OCI-LY7 (cell line): ENCODE results near the gene TLR6. TPM values are rescaled to one million over a fixed set of nuclear protein-coding genes. Genes with fewer than 3 reads are reported as not detected.
A peak's percentile ranks its signal among the peaks of the same experiment; 100 is the strongest.

ENCODE experiments used
- BruUV-seq: library from RNA; stranded (reverse); fragments of 400-500 nt; replicated peaks from 2 replicates; lab custom pipeline; 2021; lab: Mats Ljungman, UMichigan
- CTCF ChIA-PET: fragments of 300-600 bp; sonication (Branson Sonifier 250); formaldehyde crosslinking; loops from one replicate; lab custom pipeline; 2022; ENCODE audit warnings: antibody characterized with exemption; ENCODE audit not compliant: unreplicated experiment; lab: Charles Lee
- POLR2A ChIA-PET: fragments of 300-600 bp; sonication (Branson Sonifier 250); formaldehyde crosslinking; loops from one replicate; lab custom pipeline; 2022; ENCODE audit warnings: antibody characterized with exemption; lab: Charles Lee
- DNase-seq: peaks from one replicate; pipeline ENCODE4 v3.0.0-alpha.2; 2015; ENCODE audit warnings: low spot score
- H2AFZ ChIP-seq: fragments of 200-600 bp; sonication (generic), shearing (Covaris generic); 2 replicates; pipeline ENCODE4 v1.6.1; 2014; ENCODE audit warnings: mild to moderate bottlenecking, antibody characterized with exemption, low read length, moderate library complexity
- H3K27ac ChIP-seq: fragments of 200-600 bp; sonication (generic); 2 replicates; pipeline ENCODE4 v1.5.1; 2014; ENCODE audit warnings: mixed run types, low read depth, mild to moderate bottlenecking, moderate library complexity, low read length, inconsistent platforms; ENCODE audit not compliant: poor library complexity, severe bottlenecking
- H3K36me3 ChIP-seq: fragments of 200-600 bp; sonication (generic); 2 replicates; pipeline ENCODE4 v1.6.1; 2014; ENCODE audit warnings: mild to moderate bottlenecking, antibody characterized with exemption, low read length, moderate library complexity, mixed read lengths; ENCODE audit not compliant: insufficient read depth
- H3K4me1 ChIP-seq: fragments of 200-600 bp; sonication (generic); 2 replicates; pipeline ENCODE4 v1.5.1; 2014; ENCODE audit warnings: mild to moderate bottlenecking, low read length; ENCODE audit not compliant: insufficient read depth, poor library complexity, severe bottlenecking
- H3K4me2 ChIP-seq: fragments of 200-600 bp; sonication (generic); 2 replicates; pipeline ENCODE4 v1.6.1; 2014; ENCODE audit warnings: mild to moderate bottlenecking, low read length
- H3K4me3 ChIP-seq: fragments of 200-600 bp; sonication (generic); 2 replicates; pipeline ENCODE4 v1.5.1; 2014; ENCODE audit warnings: mild to moderate bottlenecking, low read depth, low read length; ENCODE audit not compliant: poor library complexity, severe bottlenecking
- H3K79me2 ChIP-seq: fragments of 200-600 bp; sonication (generic); 2 replicates; pipeline ENCODE4 v1.6.1; 2016; ENCODE audit warnings: low read depth, mild to moderate bottlenecking, low read length, moderate library complexity, mixed read lengths; ENCODE audit not compliant: insufficient read depth
- H3K9me2 ChIP-seq: fragments of 200-600 bp; sonication (generic); 2 replicates; pipeline ENCODE4 v1.6.1; 2016; ENCODE audit warnings: mild to moderate bottlenecking, low read length, mixed read lengths; ENCODE audit not compliant: insufficient read depth
- H3K9me3 ChIP-seq: fragments of 200-600 bp; sonication (generic); 2 replicates; pipeline ENCODE4 v1.6.1; 2014; ENCODE audit warnings: mild to moderate bottlenecking, mixed run types, low read length, mixed read lengths
- H4K20me1 ChIP-seq: fragments of 200-600 bp; sonication (generic); 2 replicates; pipeline ENCODE4 v1.6.1; 2014; ENCODE audit warnings: mild to moderate bottlenecking, antibody characterized with exemption, low read length, moderate library complexity, mixed read lengths; ENCODE audit not compliant: insufficient read depth
- EZH2phosphoT487 ChIP-seq: fragments of 200-600 bp; sonication (generic); IDR thresholded peaks from 2 replicates; pipeline ENCODE4 v1.6.1; 2018; ENCODE audit warnings: low read depth, borderline replicate concordance, mild to moderate bottlenecking, mixed run types, antibody characterized with exemption, low read length, moderate library complexity, mixed read lengths
- intact Hi-C: fragments of 100-400 bp; cut with micrococcal nuclease; formaldehyde crosslinking; loops from one replicate; pipeline ENCODE4 v1.10.0; 2022; ENCODE audit not compliant: unreplicated experiment
- total RNA-seq, 2 experiments: library from RNA; depleted of rRNA in 1 of 2; stranded (reverse); fragments of >200 nt in 1 of 2; shearing (Covaris generic) in 1 of 2; gene quantifications; 2 replicates each; pipeline ENCODE4 v1.2.3, GENCODE V29; 2014 to 2022
- TF ChIP-seq, protein P1 (sequence below): fragments of 200-600 bp; sonication (generic); conservative IDR thresholded peaks from 2 replicates; pipeline ENCODE4 v1.5.1; 2014; ENCODE audit warnings: mild to moderate bottlenecking, antibody characterized with exemption, low read length, moderate library complexity, mixed read lengths

Gene TLR6
- total RNA-seq, 2 experiments from 2014 or later: 1.5 to 9.2 TPM

DNA sequence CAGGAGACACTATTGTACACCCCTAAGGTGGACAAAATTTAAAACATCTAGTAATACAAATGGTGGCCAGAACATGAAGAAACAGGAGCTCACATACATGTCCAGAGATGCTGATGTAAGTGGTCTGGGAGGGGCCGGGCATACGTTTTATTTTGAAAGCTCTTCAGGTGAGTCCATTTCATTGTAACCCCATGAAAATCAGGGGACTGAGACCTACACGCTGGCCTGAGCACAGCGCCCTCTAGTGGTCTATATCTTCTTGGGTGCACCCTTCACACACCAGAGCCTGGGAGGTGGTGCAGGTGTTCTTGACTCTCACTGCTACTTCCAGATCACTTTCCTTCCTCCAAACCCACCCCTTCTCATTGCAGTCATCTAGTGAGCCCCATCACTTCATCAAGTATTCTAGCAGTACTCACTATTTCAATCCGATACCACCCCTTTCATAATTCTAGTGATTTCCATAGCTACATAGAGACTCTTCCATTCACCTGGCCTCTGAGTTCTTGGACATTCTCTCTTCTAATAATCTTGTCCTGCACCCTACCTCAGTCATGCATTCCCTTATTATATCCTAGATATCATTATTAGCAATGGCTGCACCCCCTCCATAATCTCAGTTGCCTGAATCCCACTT, 4.3 kb upstream of the TLR6 start:
- no peak overlapping the region for H3K4me2 ChIP-seq
- no TSS peak for BruUV-seq
- no peak overlapping the region for H3K27ac ChIP-seq
- DNase-seq: peak; percentile 90
- H3K4me3 ChIP-seq: no peak overlapping the region
- H4K20me1 ChIP-seq: no peaks in the 10 kb centered on the region
- H3K9me3 ChIP-seq: no peaks in the 10 kb centered on the region
- H3K9me2 ChIP-seq: no peaks in the 10 kb centered on the region
- intact Hi-C loops: no loop called here
- ChIA-PET POLR2A (interaction anchor here (0.5 to 2.1 kb wide), 8 partner anchors 26 to 321 kb away, joined by 4 to 8 read pairs (median 5); partner anchors contain the start of gene TLR10), CTCF (interaction anchor here (0.7 to 1.1 kb wide), 7 partner anchors 9 to 274 kb away, joined by 3 to 11 read pairs (median 4); no protein-coding TSS in a partner anchor)
- H3K36me3 ChIP-seq: no peaks in the 10 kb centered on the region
- H2AFZ ChIP-seq: peak overlapping the region; percentile 54; the same call in 1 of the 2 replicates
- peaks cover 37% of the 10 kb centered on the region for H3K4me1 ChIP-seq
- TF ChIP-seq, protein P1, sequence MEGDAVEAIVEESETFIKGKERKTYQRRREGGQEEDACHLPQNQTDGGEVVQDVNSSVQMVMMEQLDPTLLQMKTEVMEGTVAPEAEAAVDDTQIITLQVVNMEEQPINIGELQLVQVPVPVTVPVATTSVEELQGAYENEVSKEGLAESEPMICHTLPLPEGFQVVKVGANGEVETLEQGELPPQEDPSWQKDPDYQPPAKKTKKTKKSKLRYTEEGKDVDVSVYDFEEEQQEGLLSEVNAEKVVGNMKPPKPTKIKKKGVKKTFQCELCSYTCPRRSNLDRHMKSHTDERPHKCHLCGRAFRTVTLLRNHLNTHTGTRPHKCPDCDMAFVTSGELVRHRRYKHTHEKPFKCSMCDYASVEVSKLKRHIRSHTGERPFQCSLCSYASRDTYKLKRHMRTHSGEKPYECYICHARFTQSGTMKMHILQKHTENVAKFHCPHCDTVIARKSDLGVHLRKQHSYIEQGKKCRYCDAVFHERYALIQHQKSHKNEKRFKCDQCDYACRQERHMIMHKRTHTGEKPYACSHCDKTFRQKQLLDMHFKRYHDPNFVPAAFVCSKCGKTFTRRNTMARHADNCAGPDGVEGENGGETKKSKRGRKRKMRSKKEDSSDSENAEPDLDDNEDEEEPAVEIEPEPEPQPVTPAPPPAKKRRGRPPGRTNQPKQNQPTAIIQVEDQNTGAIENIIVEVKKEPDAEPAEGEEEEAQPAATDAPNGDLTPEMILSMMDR: peak; percentile 97
- no peak for TF ChIP-seq EZH2phosphoT487
- peaks cover 1% of the 10 kb centered on the region; the same call in 1 of the 2 replicates for H3K79me2 ChIP-seq

DNA sequence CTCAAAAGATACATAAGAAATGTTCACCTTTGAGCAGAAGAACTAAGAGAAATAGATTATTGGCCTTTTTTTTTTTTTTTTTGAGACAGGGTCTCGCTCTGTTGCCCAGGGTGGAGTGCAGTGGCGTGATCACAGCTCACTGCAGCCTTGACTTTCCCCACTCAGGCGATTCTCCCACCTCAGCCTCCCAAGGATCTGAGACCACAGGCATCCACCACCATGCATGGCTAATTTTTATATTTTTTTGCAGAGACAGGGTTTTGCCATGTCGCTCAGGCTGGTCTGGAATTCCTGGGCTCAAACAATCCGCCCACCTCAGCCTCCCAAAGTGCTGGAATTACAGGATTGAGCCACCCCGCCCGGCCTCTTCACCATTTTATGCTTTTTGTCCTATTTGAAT, 2.9 kb upstream of the TLR6 start:
- Histone ChIP-seq H3K36me3 (no peaks in the 10 kb centered on the region), H3K9me2 (no peaks in the 10 kb centered on the region), H2AFZ (peak overlapping the region; percentile 30; the same call in 1 of the 2 replicates), H3K79me2 (peaks cover 14% of the 10 kb centered on the region; the same call in 1 of the 2 replicates), H3K9me3 (no peaks in the 10 kb centered on the region; the same call in 1 of the 2 replicates), H3K4me1 (peaks cover 44% of the 10 kb centered on the region), H3K4me3 (no peak overlapping the region), H3K27ac (no peak overlapping the region), H4K20me1 (no peaks in the 10 kb centered on the region), H3K4me2 (no peak overlapping the region)
- TF ChIP-seq EZH2phosphoT487: no peak
- TF ChIP-seq, protein P1: no peak
- intact Hi-C loops: no loop called here
- no TSS peak for BruUV-seq
- CTCF ChIA-PET: interaction anchor here (1.3 kb wide), 1 partner anchor 100 kb away, joined by 4 read pairs; no protein-coding TSS in a partner anchor
- no peak for DNase-seq
- POLR2A ChIA-PET: interaction anchor here (0.6 to 2.1 kb wide), 3 partner anchors 74 to 510 kb away, joined by 3 to 8 read pairs (median 6); partner anchors contain the start of gene TLR10
